GM23338 (cell line): ENCODE measurements around the gene ATP9A. TPM values are rescaled to one million over a fixed set of nuclear protein-coding genes. Genes with fewer than 3 reads are reported as not detected.

ENCODE experiments used
- ATAC-seq: fragments of 200-7000 bp; cut with Tn5 transposase; 3 replicates; pipeline ENCODE4 v1.9.1; 2020
- DNase-seq: peaks from one replicate; pipeline ENCODE4 v3.0.0-alpha.2; 2015; ENCODE audit warnings: low spot score
- H2AFZ ChIP-seq: fragments of 200-600 bp; sonication (generic); 2 replicates; pipeline ENCODE4 v1.8.0; 2016; ENCODE audit warnings: antibody characterized with exemption, mild to moderate bottlenecking, moderate library complexity
- H3F3A ChIP-seq: fragments of 200-600 bp; sonication (generic); replicated peaks from 2 replicates; pipeline ENCODE4 v1.8.0; 2017; ENCODE audit warnings: antibody characterized with exemption, mixed run types, low read depth
- H3K27ac ChIP-seq: fragments of 200-600 bp; sonication (generic); 2 replicates; pipeline ENCODE4 v1.6.1; 2016; ENCODE audit warnings: low read depth
- H3K27me3 ChIP-seq: fragments of 200-600 bp; sonication (generic); 2 replicates; pipeline ENCODE4 v1.8.0; 2016; ENCODE audit warnings: mild to moderate bottlenecking, mixed run types, moderate library complexity; ENCODE audit not compliant: insufficient read depth
- H3K36me3 ChIP-seq: fragments of 200-600 bp; sonication (generic); 2 replicates; pipeline ENCODE4 v1.8.0; 2016; ENCODE audit warnings: mild to moderate bottlenecking; ENCODE audit not compliant: insufficient read depth
- H3K4me1 ChIP-seq: fragments of 200-600 bp; sonication (generic); 2 replicates; pipeline ENCODE4 v1.8.0; 2016; ENCODE audit warnings: mild to moderate bottlenecking, moderate library complexity; ENCODE audit not compliant: insufficient read depth
- H3K4me2 ChIP-seq: fragments of 200-600 bp; sonication (generic); 2 replicates; pipeline ENCODE4 v1.7.1; 2017; ENCODE audit warnings: mixed run types
- H3K4me3 ChIP-seq: fragments of 200-600 bp; sonication (generic); 2 replicates; pipeline ENCODE4 v1.6.1; 2016; ENCODE audit warnings: mixed run types
- H3K79me2 ChIP-seq: fragments of 200-600 bp; sonication (generic); replicated peaks from 2 replicates; pipeline ENCODE4 v1.8.0; 2017; ENCODE audit warnings: mild to moderate bottlenecking; ENCODE audit not compliant: insufficient read depth
- H3K9me2 ChIP-seq: fragments of 200-600 bp; sonication (generic); 2 replicates; pipeline ENCODE4 v1.8.0; 2017; ENCODE audit not compliant: insufficient read depth
- H4K20me1 ChIP-seq: fragments of 200-600 bp; sonication (generic); replicated peaks from 2 replicates; pipeline ENCODE4 v1.8.0; 2017; ENCODE audit warnings: mild to moderate bottlenecking; ENCODE audit not compliant: insufficient read depth
- H3K27ac Mint-ChIP-seq: 2 replicates; pipeline ENCODE4 v1.8.0; 2020; ENCODE audit warnings: inconsistent platforms, mild to moderate bottlenecking, moderate library complexity, mixed read lengths
- H3K27me3 Mint-ChIP-seq: 3 replicates; pipeline ENCODE4 v1.8.0; 2022; ENCODE audit warnings: low read depth, mild to moderate bottlenecking, moderate library complexity, mixed read lengths, inconsistent platforms; ENCODE audit not compliant: insufficient read depth, poor library complexity
- H3K36me3 Mint-ChIP-seq: 3 replicates; pipeline ENCODE4 v1.8.0; 2021; ENCODE audit warnings: low read depth, mild to moderate bottlenecking, inconsistent platforms, moderate library complexity, mixed read lengths
- H3K4me1 Mint-ChIP-seq: 3 replicates; pipeline ENCODE4 v1.8.0; 2020; ENCODE audit warnings: mild to moderate bottlenecking, inconsistent platforms, mixed read lengths
- H3K4me3 Mint-ChIP-seq: 3 replicates; pipeline ENCODE4 v1.8.0; 2021; ENCODE audit warnings: moderate library complexity, mild to moderate bottlenecking, inconsistent platforms, mixed read lengths
- H3K9me3 Mint-ChIP-seq: 3 replicates; pipeline ENCODE4 v1.8.0; 2020; ENCODE audit warnings: moderate library complexity, mild to moderate bottlenecking, inconsistent platforms, mixed read lengths
- JUNB ChIP-seq: IDR thresholded peaks from one replicate; pipeline ENCODE4 v1.6.1; 2016; ENCODE audit warnings: antibody characterized with exemption; ENCODE audit not compliant: unreplicated experiment
- POLR2AphosphoS5 ChIP-seq: IDR thresholded peaks from 2 replicates; pipeline ENCODE4 v1.6.1; 2016; ENCODE audit warnings: antibody characterized with exemption, low read depth
- STAT1 ChIP-seq: IDR thresholded peaks from one replicate; pipeline ENCODE4 v1.6.1; 2016; ENCODE audit warnings: antibody characterized with exemption; ENCODE audit not compliant: unreplicated experiment
- ZNF331 ChIP-seq: fragments of 250-450 bp; sonication (Bioruptor Pico); IDR thresholded peaks from 2 replicates; pipeline ENCODE4 v1.5.0; 2020; ENCODE audit warnings: low read depth, mild to moderate bottlenecking, moderate library complexity
- polyA plus RNA-seq: library from polyadenylated mRNA; unstranded; fragments of >200 nt; fragmentation: Nextera tagmentation; extraction: Ambion mirVana; gene quantifications from 2 replicates; pipeline ENCODE4 v1.2.1, GENCODE V29; 2016
- total RNA-seq: library from RNA; depleted of rRNA; stranded (reverse); fragments of >200 nt; shearing (Covaris generic); gene quantifications from 2 replicates; pipeline ENCODE4 v1.2.3, GENCODE V29; 2014
- TF ChIP-seq, protein P1 (sequence below): fragments of 250-450 bp; sonication (Bioruptor Pico); IDR thresholded peaks from 2 replicates; pipeline ENCODE4 v1.5.0; 2020; ENCODE audit warnings: mild to moderate bottlenecking, moderate library complexity
- TF ChIP-seq, protein P2 (sequence below): IDR thresholded peaks from one replicate; pipeline ENCODE4 v1.6.1; 2018; ENCODE audit warnings: antibody characterized with exemption; ENCODE audit not compliant: unreplicated experiment

Gene ATP9A
- total and polyA plus RNA-seq, 2 experiments from 2014 or later: 0.94 to 5.9 TPM

- TF ChIP-seq, protein P1, sequence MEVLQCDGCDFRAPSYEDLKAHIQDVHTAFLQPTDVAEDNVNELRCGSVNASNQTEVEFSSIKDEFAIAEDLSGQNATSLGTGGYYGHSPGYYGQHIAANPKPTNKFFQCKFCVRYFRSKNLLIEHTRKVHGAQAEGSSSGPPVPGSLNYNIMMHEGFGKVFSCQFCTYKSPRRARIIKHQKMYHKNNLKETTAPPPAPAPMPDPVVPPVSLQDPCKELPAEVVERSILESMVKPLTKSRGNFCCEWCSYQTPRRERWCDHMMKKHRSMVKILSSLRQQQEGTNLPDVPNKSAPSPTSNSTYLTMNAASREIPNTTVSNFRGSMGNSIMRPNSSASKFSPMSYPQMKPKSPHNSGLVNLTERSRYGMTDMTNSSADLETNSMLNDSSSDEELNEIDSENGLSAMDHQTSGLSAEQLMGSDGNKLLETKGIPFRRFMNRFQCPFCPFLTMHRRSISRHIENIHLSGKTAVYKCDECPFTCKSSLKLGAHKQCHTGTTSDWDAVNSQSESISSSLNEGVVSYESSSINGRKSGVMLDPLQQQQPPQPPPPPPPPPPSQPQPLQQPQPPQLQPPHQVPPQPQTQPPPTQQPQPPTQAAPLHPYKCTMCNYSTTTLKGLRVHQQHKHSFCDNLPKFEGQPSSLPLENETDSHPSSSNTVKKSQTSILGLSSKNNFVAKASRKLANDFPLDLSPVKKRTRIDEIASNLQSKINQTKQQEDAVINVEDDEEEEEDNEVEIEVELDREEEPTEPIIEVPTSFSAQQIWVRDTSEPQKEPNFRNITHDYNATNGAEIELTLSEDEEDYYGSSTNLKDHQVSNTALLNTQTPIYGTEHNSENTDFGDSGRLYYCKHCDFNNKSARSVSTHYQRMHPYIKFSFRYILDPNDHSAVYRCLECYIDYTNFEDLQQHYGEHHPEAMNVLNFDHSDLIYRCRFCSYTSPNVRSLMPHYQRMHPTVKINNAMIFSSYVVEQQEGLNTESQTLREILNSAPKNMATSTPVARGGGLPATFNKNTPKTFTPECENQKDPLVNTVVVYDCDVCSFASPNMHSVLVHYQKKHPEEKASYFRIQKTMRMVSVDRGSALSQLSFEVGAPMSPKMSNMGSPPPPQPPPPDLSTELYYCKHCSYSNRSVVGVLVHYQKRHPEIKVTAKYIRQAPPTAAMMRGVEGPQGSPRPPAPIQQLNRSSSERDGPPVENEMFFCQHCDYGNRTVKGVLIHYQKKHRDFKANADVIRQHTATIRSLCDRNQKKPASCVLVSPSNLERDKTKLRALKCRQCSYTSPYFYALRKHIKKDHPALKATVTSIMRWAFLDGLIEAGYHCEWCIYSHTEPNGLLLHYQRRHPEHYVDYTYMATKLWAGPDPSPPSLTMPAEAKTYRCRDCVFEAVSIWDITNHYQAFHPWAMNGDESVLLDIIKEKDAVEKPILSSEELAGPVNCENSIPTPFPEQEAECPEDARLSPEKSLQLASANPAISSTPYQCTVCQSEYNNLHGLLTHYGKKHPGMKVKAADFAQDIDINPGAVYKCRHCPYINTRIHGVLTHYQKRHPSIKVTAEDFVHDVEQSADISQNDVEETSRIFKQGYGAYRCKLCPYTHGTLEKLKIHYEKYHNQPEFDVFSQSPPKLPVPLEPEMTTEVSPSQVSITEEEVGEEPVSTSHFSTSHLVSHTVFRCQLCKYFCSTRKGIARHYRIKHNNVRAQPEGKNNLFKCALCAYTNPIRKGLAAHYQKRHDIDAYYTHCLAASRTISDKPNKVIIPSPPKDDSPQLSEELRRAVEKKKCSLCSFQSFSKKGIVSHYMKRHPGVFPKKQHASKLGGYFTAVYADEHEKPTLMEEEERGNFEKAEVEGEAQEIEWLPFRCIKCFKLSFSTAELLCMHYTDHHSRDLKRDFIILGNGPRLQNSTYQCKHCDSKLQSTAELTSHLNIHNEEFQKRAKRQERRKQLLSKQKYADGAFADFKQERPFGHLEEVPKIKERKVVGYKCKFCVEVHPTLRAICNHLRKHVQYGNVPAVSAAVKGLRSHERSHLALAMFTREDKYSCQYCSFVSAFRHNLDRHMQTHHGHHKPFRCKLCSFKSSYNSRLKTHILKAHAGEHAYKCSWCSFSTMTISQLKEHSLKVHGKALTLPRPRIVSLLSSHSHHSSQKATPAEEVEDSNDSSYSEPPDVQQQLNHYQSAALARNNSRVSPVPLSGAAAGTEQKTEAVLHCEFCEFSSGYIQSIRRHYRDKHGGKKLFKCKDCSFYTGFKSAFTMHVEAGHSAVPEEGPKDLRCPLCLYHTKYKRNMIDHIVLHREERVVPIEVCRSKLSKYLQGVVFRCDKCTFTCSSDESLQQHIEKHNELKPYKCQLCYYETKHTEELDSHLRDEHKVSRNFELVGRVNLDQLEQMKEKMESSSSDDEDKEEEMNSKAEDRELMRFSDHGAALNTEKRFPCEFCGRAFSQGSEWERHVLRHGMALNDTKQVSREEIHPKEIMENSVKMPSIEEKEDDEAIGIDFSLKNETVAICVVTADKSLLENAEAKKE: no peak
These were observed 133.9 kb downstream of the ATP9A start (continued) for GRCh38 chr20:51634257-51634656.

DNA sequence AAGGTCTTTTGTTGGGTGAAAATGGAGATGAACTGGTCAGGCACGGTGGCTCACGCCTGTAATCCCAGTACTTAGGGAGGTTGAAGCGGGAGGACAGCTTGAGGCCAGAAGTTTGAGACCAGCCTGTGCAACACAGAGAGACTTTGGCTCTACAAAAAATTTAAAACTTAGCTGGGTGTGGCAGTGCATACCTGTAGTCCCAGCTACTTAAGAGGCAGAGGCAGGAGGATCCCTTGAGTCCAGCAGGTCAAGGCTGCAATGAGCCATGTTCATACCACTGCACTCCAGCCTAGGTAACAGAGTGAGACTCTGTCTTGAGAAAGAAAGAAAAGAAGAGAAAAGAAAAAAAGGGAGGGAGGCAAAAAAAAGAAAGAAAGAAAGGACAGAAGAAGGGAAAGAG is 134.8 kb downstream of the ATP9A start:
- Mint-ChIP-seq H3K4me1 (no peaks in the 10 kb centered on the region), H3K36me3 (no peaks in the 10 kb centered on the region), H3K4me3 (no peak overlapping the region; the same call in 2 of the 3 replicates), H3K27ac (no peak overlapping the region), H3K9me3 (no peaks in the 10 kb centered on the region), H3K27me3 (no peaks in the 10 kb centered on the region)
- Histone ChIP-seq H3K4me2 (no peak overlapping the region), H2AFZ (no peak overlapping the region), H3K79me2 (no peaks in the 10 kb centered on the region), H3K4me1 (no peaks in the 10 kb centered on the region), H3K27me3 (no peaks in the 10 kb centered on the region), H4K20me1 (no peaks in the 10 kb centered on the region), H3K36me3 (no peaks in the 10 kb centered on the region), H3F3A (no peaks in the 10 kb centered on the region), H3K27ac (no peak overlapping the region), H3K9me2 (no peaks in the 10 kb centered on the region), H3K4me3 (no peak overlapping the region)
- ATAC-seq (no peak), DNase-seq (no peak)
- TF ChIP-seq, protein P1: no peak
- TF ChIP-seq POLR2AphosphoS5 (no peak), STAT1 (no peak), ZNF331 (no peak), JUNB (no peak)
- TF ChIP-seq, protein P2, sequence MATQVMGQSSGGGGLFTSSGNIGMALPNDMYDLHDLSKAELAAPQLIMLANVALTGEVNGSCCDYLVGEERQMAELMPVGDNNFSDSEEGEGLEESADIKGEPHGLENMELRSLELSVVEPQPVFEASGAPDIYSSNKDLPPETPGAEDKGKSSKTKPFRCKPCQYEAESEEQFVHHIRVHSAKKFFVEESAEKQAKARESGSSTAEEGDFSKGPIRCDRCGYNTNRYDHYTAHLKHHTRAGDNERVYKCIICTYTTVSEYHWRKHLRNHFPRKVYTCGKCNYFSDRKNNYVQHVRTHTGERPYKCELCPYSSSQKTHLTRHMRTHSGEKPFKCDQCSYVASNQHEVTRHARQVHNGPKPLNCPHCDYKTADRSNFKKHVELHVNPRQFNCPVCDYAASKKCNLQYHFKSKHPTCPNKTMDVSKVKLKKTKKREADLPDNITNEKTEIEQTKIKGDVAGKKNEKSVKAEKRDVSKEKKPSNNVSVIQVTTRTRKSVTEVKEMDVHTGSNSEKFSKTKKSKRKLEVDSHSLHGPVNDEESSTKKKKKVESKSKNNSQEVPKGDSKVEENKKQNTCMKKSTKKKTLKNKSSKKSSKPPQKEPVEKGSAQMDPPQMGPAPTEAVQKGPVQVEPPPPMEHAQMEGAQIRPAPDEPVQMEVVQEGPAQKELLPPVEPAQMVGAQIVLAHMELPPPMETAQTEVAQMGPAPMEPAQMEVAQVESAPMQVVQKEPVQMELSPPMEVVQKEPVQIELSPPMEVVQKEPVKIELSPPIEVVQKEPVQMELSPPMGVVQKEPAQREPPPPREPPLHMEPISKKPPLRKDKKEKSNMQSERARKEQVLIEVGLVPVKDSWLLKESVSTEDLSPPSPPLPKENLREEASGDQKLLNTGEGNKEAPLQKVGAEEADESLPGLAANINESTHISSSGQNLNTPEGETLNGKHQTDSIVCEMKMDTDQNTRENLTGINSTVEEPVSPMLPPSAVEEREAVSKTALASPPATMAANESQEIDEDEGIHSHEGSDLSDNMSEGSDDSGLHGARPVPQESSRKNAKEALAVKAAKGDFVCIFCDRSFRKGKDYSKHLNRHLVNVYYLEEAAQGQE: no peak
